KOPT-K1 (cell line): ENCODE data around the gene TMEM51.
"Not testable (repeated sequence)": the region's sequence is repeated elsewhere in the genome, so short reads cannot be mapped to it uniquely, and the experiment has no call there.

ENCODE experiments used
- H3K27ac ChIP-seq: fragments of 200-600 bp; sonication (generic); 2 replicates; pipeline ENCODE4 v1.5.1; 2016; ENCODE audit warnings: antibody characterized with exemption, mild to moderate bottlenecking, low read depth, low read length; ENCODE audit not compliant: poor library complexity, severe bottlenecking
- H3K36me3 ChIP-seq: fragments of 200-600 bp; sonication (generic); 2 replicates; pipeline ENCODE4 v1.5.1; 2017; ENCODE audit warnings: antibody characterized with exemption, mild to moderate bottlenecking, low read length, moderate library complexity; ENCODE audit not compliant: insufficient read depth
- H3K9me3 ChIP-seq: fragments of 200-600 bp; sonication (generic); 2 replicates; pipeline ENCODE4 v1.5.1; 2017; ENCODE audit warnings: antibody characterized with exemption, low read length, mild to moderate bottlenecking; ENCODE audit not compliant: insufficient read depth, poor library complexity, severe bottlenecking

The TMEM51 gene

DNA sequence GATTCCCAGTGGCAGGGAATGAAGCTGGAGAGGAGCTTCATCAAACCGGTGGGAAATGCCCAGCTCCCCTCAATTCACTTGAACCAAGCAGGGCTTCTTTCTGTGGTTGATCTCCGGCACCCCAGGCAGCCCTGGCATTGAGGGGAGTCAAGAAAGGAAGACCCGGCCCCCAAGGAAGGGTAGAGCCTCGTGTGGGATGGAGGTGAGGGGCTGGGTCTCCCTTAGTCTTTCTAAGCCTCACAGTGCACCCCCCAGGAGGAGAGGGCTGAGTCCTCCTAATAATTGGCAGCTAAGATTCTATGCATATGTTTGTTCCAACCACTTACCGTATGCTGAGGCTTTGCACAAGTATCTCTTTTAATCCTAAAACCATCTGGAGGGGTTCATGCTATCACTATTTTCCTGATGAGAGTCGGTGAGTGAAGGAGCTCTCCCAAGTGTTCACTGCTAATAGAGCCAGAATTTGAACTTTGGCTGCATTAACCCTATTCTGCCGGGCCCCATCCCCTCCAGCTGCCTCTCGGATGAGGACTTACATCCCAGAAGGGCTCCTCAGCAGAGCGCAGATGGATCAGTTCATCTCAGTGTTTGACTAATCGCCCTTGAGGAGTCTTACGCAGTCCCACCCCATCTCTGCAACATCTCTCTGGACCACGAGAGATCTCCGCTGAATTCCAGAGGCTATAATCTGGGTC, 33.1 kb upstream of the TMEM51 start:
- no peaks in the 10 kb centered on the region for H3K36me3 ChIP-seq
- H3K27ac ChIP-seq = no peak overlapping the region

DNA sequence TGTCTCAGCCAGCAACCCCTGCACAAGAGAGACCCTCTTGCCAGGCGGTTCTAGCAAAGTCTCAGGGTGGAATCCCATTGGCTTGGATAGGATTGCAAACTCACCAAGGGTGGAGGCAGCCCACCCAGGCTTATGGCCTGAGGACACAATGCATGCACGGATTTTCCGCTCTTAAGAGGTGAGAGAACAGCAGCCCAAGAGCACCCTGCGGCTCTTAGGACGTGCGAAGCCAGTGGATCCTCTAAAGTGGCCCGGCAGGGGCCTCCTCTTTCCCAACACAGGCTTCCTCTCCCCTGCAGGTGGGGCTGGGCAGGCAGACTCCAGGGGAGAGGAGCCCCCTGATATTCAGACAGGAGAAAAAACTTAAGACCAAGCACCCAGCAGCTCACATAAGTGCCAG, 31.2 kb upstream of the TMEM51 start:
- Histone ChIP-seq H3K27ac (no peak overlapping the region), H3K9me3 (no peaks in the 10 kb centered on the region), H3K36me3 (no peaks in the 10 kb centered on the region)

More for the DNA sequence above, 33.1 kb upstream of the TMEM51 start:
- H3K9me3 ChIP-seq = no peaks in the 10 kb centered on the region

DNA sequence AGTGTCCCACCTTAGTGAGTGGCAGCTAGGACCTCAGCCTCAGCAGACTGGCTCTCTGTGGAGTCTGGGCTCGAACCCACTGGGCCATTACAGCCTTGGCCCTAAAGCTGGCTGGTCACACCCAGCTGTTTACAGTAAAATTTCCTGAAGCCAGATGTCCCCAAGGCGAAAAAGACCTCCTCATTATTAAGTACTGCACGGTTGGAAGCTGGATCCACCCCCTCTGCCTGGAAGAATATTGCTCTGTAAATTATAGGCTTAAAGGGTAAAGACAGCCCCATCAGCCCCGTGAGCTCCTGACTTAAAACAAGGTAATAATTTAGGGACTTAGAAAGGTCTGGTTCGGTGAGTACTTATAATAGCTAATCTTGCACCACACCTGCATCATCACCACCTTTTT, 30.3 kb upstream of the TMEM51 start:
- Histone ChIP-seq H3K27ac (no peak overlapping the region), H3K36me3 (no peaks in the 10 kb centered on the region), H3K9me3 (no peaks in the 10 kb centered on the region)

DNA sequence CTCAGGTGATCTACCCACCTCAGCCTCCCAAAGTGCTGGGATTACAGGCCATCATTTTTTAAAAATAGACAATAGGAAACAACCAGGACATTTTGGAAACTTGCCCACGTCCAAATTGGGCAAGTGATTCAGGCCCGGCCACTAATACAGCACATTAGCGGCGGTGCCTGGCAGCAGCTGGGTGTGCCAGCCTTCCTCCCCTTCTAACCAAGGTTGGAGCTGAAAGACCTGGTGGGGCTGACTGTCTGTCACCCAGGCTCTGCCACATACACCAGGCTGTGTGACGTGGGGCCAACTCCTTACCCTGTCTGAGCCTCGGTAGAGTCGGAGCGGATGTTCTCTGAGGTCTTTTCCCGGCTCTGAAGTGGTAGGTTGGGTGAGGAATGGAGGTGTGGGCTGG, 29.6 kb upstream of the TMEM51 start:
- no peaks in the 10 kb centered on the region for H3K36me3 ChIP-seq
- no peak overlapping the region for H3K27ac ChIP-seq

DNA sequence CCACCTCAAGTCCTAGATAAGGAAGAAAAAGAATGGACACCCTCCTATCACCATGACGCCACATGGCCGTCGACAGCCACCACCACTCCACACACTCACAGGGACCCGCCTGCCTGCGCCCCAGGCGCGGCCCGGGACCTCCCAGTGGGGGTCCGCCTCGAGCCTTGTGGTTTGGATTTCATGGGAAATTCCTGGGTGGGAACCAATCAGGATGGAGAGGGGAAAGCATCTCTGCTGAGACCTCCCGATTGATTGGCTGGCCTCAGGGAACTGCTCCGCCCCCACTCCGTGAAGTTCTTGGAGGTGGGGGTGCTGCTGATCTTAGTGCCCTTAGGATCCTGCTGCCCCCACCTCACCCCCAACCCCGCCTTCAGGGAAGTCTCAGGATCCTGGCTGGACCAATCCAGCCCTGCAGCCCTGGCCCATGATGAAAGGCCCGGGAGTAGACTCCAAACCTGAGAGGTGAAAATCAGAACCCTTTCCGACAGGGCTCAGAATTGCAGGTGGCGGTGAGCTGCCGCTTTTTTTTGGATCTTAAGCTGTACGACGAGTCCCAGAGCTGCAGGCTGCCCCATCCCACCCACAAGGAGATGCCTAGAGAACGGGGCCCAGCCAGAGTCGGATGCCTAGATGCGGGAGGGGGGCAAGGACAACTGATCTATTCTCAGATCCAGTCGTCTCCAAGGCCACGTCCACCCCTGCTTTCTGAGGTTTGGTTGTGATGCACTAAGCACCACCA, 29.0 kb upstream of the TMEM51 start:
- Histone ChIP-seq H3K9me3 (no peaks in the 10 kb centered on the region), H3K36me3 (no peaks in the 10 kb centered on the region), H3K27ac (no peak overlapping the region)

More for the DNA sequence above, 29.6 kb upstream of the TMEM51 start:
- no peaks in the 10 kb centered on the region for H3K9me3 ChIP-seq

DNA sequence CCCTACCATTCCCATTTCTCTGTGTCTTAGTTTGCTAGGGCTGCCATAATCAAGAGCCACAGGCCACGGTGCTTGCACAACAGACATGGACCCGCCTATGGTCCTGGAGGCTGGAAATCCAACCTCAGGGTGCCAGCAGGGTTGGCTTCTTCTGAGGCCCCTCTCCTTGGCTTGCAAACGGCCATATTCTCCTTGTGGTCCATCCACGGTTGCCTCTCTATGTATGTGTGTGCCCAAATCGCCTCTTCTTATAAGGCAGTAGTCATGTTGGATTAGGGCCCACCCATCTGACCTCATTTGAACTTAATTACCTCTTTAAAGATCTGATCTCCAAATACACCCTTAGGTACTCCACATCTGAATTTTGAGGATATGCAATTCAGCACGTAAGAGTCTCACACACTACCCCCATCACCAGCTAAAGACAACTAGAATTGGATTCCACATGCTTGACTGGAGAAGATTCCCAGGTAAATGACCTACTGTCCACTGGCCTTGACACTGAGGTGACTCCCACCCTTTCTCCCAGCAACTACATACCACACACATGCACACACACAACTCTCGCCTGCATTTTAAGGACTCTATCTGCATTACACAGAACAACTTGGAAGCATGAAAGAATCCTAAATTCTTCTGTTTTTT, 28.3 kb upstream of the TMEM51 start:
- H3K27ac ChIP-seq = no peak overlapping the region

DNA sequence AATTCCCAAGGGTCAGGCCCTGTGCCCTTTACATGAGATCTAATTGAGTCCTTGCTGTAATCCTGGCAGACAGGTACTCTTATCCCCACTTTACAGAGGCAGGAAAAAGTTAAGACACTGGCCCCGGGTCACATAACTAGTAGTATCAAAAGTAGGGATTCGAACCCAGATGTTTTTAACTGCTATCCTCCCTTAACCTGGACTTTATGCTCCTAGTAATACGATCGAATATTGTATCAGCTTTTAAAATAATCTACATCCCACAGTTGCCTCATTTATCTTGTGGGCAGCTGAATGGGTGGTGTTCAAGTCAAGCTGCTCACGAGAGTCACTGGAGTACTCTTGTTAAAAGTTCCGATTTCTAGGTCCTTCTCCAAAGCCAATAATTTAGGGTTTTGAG, 25.5 kb upstream of the TMEM51 start:
- Histone ChIP-seq H3K9me3 (no peaks in the 10 kb centered on the region), H3K27ac (no peak overlapping the region), H3K36me3 (no peaks in the 10 kb centered on the region)

More for the DNA sequence above, 28.3 kb upstream of the TMEM51 start:
- H3K36me3 ChIP-seq = no peaks in the 10 kb centered on the region
- no peaks in the 10 kb centered on the region for H3K9me3 ChIP-seq

DNA sequence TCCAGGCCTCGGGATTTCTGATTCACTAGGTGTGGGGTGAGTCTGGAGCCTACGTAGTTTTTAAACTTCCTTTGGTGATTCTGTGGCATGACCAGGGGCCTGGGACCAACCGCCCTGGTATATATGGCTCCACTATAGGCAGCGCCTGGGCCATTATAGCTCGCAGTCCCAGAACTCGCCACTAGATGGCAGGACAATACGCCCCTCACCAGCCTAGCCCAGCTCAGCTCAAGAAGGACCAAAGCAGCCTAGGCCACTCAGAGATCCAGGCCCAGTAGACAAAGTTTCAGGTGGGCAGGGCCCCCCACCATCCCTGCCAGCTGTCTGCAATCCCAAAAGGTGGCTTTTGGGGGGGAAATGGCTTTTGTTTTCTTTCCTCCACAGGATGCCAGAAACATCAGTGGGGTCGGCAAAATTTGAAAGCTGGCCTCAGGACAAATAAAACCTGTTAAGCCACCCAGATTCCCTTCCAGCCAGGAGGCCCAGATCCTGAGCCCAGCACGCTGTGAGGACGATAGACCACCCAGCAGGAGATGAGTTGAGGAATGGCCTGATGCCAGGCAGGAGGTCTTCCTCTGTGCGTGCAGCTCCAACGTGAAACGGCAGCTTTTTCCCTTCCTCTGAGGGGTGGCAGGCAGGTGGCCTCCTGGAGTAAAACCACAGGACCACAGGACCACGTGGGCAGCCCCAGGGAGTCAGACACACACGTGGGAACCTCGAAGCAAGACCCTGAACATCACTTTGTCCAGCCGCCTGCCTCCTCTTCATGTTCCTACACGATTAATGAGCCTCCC, 24.8 kb upstream of the TMEM51 start:
- H3K9me3 ChIP-seq = no peaks in the 10 kb centered on the region
- no peaks in the 10 kb centered on the region for H3K36me3 ChIP-seq
- no peak overlapping the region for H3K27ac ChIP-seq

DNA sequence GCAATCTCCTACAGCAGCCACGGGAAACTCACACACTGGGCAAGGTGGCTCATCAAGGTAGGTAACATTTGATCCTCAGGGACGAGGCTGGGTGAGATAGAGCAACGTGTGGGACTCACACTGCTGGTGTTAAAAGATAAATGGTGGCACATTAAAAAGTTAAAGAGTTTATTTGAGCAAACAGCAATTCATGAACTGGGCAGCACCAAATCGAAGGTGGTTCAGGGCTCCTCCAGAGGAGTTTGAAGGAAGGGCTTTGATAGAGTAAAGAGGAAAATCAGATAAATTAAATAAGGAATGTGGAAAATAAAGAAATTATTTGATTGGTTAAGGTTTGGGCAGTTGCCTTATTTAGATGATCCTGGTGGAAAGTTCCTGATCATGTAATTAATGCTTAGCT, 23.6 kb upstream of the TMEM51 start:
- H3K9me3 ChIP-seq = no peaks in the 10 kb centered on the region
- no peaks in the 10 kb centered on the region for H3K36me3 ChIP-seq
- H3K27ac ChIP-seq = no peak overlapping the region

DNA sequence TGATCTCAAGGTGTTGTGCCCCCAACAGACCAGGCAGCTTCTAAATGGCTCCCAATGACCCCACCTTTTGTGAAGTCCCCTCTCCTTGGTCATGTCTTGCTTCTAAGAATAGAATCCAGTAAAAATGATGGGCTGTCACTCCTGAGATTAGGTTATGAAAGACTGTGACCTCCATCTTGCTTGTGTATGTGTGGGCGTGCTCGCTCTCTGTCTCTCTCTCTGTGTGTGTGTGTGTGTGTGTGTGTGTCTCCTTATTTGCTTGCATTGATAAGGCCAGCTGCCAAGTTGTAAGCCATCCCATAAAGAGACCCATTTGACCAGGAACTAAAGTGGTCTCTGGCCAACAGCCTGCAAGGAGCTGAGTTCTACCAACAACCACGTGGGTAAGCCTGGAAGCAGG, 22.9 kb upstream of the TMEM51 start:
- Histone ChIP-seq H3K36me3 (no peaks in the 10 kb centered on the region), H3K27ac (no peak overlapping the region), H3K9me3 (no peaks in the 10 kb centered on the region)

DNA sequence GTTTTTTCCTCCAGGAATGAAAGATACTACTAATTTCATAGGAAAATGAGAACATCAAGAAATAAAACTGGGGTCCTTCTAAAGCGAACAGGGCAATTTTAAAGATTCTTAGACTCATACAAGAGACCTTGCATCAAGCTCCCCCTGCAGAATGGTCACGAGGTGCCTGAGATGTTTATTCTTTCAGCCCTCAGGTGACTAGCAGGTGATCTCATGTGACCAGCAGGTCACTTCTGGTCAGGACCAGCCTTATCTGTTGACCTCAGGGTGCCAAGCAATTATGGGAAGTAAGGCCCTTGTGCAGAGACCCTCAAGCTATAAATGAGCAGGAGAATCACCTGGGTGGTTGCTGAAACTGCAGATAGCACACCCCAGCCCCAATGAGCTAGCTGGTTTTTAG, 20.6 kb upstream of the TMEM51 start:
- Histone ChIP-seq H3K36me3 (no peaks in the 10 kb centered on the region), H3K9me3 (no peaks in the 10 kb centered on the region), H3K27ac (no peak overlapping the region)

DNA sequence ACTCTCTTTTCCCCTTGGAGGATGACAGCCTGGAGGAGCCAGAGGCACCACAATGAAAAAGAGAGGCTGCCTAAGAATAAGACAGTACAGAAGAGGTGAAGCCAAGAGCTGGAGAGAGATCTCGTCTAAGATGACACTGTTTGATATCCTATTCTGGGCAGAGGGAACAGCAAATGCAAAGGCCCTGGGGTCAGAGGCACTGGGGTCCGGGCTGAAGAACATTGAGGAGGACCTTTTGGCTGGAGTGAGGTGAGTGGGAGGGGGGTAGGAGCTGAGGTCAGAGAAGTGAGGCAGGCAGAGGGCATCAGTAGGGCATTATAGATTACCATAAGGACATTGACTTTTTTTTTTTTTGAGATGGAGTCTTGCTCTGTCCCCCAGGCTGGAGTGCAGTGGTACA, 19.3 kb upstream of the TMEM51 start:
- Histone ChIP-seq H3K9me3 (no peaks in the 10 kb centered on the region), H3K36me3 (no peaks in the 10 kb centered on the region), H3K27ac (no peak overlapping the region)

DNA sequence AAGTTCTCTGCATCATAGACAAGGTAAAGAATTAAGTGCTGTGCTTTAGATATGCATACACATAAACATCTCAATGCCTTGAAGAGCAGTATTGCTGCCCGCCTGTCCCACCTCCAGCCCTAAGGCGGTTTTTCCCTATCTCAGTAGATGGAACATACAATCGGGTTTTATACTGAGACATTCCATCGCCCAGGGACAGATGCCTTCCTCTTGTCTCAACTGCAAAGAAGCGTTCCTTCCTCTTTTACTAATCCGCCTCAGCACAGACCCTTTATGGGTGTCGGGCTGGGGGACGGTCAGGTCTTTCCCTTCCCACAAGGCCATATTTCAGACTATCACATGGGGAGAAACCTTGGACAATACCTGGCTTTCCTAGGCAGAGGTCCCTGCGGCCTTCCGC, 17.9 kb upstream of the TMEM51 start:
- not testable (repeated sequence) for H3K36me3 ChIP-seq, H3K9me3 ChIP-seq, H3K27ac ChIP-seq

DNA sequence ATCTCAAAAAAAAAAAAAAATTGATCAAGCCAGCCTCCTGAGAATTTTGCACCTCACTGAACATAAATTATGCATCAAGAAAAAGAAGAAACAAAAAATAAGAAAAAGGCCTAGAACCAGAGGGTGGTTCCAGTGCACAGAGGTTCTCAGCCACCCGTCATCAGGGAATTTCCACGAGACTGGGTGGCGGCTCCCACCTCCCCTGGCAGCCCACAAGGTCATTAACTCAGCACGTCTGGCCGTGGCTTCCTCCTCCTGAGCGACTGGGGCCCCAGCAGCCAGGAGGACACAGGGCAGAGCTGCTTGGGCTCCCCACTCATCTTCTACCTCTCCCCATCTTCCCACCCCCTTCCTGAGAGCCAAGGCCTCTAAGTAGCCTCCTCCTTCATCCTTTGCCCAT, 15.7 kb upstream of the TMEM51 start:
- H3K9me3 ChIP-seq = no peaks in the 10 kb centered on the region
- no peak overlapping the region for H3K27ac ChIP-seq
- H3K36me3 ChIP-seq = no peaks in the 10 kb centered on the region
